Activated CD8-positive, alpha-beta T cell treated with anti-CD3 and anti-CD28 coated beads for 36 hours (primary cell): ENCODE results near the gene PHETA1. TPM values are rescaled to one million over a fixed set of nuclear protein-coding genes. Genes with fewer than 3 reads are reported as not detected.

Experiments
- ATAC-seq: fragments of 200-7000 bp; cut with Tn5 transposase; one replicate; pipeline ENCODE4 v1.10.0; 2021; ENCODE audit warnings: mild to moderate bottlenecking, moderate library complexity
- CTCF ChIA-PET: fragments of 350-600 bp; sonication (Branson Sonifier 250); formaldehyde crosslinking; loops from one replicate; lab custom pipeline; 2021; ENCODE audit warnings: antibody characterized with exemption; lab: Charles Lee
- POLR2A ChIA-PET: fragments of 350-600 bp; sonication (Branson Sonifier 250); formaldehyde crosslinking; loops from one replicate; lab custom pipeline; 2021; ENCODE audit warnings: antibody characterized with exemption; lab: Charles Lee
- DNase-seq: peaks from one replicate; pipeline ENCODE4 v3.0.0-alpha.2; 2020
- H3K27ac Mint-ChIP-seq: one replicate; pipeline ENCODE4 v1.8.0; 2021; ENCODE audit warnings: mild to moderate bottlenecking, mixed read lengths
- H3K27me3 Mint-ChIP-seq: one replicate; pipeline ENCODE4 v1.8.0; 2021; ENCODE audit warnings: mixed read lengths
- H3K36me3 Mint-ChIP-seq: one replicate; pipeline ENCODE4 v1.8.0; 2021; ENCODE audit warnings: low read depth, mixed read lengths
- H3K4me1 Mint-ChIP-seq: one replicate; pipeline ENCODE4 v1.8.0; 2021; ENCODE audit warnings: low read depth, mixed read lengths
- H3K4me3 Mint-ChIP-seq: one replicate; pipeline ENCODE4 v1.8.0; 2021; ENCODE audit warnings: mild to moderate bottlenecking, moderate library complexity, mixed read lengths
- H3K9me3 Mint-ChIP-seq: one replicate; pipeline ENCODE4 v1.8.0; 2021; ENCODE audit warnings: mixed read lengths
- intact Hi-C: fragments of 100-400 bp; cut with micrococcal nuclease; formaldehyde crosslinking; loops from one replicate; pipeline ENCODE4 v1.10.0; 2022
- total RNA-seq, 2 experiments: library from RNA; stranded (reverse); gene quantifications; one replicate each; pipeline ENCODE4 v1.2.3, GENCODE V29; 2021
- TF ChIP-seq, protein P1 (sequence below): fragments of 200-600 bp; IDR thresholded peaks from one replicate; pipeline ENCODE4 v1.8.0; 2022; ENCODE audit warnings: antibody characterized with exemption, mild to moderate bottlenecking

PHETA1 gene
- total RNA-seq, 2 experiments from 2014 or later = 1.2 to 1.7 TPM

- Mint-ChIP-seq H3K27ac (no peak overlapping the region), H3K27me3 (peaks cover 1% of the 10 kb centered on the region), H3K36me3 (no peaks in the 10 kb centered on the region), H3K9me3 (no peaks in the 10 kb centered on the region), H3K4me1 (no peaks in the 10 kb centered on the region), H3K4me3 (no peak overlapping the region)
- TF ChIP-seq, protein P1, sequence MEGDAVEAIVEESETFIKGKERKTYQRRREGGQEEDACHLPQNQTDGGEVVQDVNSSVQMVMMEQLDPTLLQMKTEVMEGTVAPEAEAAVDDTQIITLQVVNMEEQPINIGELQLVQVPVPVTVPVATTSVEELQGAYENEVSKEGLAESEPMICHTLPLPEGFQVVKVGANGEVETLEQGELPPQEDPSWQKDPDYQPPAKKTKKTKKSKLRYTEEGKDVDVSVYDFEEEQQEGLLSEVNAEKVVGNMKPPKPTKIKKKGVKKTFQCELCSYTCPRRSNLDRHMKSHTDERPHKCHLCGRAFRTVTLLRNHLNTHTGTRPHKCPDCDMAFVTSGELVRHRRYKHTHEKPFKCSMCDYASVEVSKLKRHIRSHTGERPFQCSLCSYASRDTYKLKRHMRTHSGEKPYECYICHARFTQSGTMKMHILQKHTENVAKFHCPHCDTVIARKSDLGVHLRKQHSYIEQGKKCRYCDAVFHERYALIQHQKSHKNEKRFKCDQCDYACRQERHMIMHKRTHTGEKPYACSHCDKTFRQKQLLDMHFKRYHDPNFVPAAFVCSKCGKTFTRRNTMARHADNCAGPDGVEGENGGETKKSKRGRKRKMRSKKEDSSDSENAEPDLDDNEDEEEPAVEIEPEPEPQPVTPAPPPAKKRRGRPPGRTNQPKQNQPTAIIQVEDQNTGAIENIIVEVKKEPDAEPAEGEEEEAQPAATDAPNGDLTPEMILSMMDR = no peak
- DNase-seq = no peak
- ChIA-PET CTCF (interaction anchor here (0.6 kb wide), 1 partner anchor 1516 kb away, joined by 3 read pairs; no protein-coding TSS in a partner anchor), POLR2A (no interaction called here)
- no peak for ATAC-seq
- intact Hi-C loops = no loop called here
These were observed 47.6 kb downstream of the PHETA1 start for GRCh38 chr12:111321317-111321716.

- no peaks in the 10 kb centered on the region for H3K4me1 Mint-ChIP-seq
- intact Hi-C loops = no loop called here
- TF ChIP-seq, protein P1 = no peak
- H3K4me3 Mint-ChIP-seq = no peak overlapping the region
- no peak overlapping the region for H3K27ac Mint-ChIP-seq
- DNase-seq (no peak), ATAC-seq (no peak)
- POLR2A ChIA-PET = no interaction called here
- H3K36me3 Mint-ChIP-seq = no peaks in the 10 kb centered on the region
- CTCF ChIA-PET = no interaction called here
- H3K9me3 Mint-ChIP-seq = no peaks in the 10 kb centered on the region
- H3K27me3 Mint-ChIP-seq = peaks cover 1% of the 10 kb centered on the region
These were observed 48.4 kb downstream of the PHETA1 start for GRCh38 chr12:111320258-111321050.

DNA sequence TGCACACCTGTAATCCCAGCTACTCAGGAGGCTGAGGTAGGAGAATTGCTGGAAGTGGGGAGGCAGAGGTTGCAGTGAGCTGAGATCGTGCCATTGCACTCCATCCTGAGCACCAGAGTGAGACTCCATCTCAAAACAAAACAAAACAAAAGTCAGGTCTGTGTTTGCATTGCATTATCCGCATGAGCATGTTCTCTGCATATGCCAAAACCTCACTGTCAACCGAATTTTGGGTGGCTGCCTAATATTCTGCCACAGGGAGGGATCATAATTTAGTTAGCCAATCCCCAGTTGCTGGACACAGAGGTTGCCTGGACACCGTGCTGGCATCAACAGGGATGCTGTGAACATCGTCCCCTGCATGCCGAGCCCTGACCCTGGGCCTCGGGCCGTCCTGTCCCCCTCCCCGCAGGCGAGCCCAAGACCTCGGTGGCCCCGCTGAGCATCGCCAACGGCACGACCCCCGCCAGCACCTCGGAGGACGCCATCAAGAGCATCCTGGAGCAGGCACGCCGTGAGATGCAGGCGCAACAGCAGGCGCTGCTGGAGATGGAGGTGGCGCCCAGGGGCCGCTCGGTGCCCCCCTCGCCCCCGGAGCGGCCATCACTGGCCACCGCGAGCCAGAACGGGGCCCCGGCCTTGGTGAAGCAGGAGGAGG, 49.2 kb downstream of the PHETA1 start:
- no peak for DNase-seq
- Mint-ChIP-seq H3K4me1 (no peaks in the 10 kb centered on the region), H3K4me3 (no peak overlapping the region), H3K27ac (no peak overlapping the region), H3K27me3 (peaks cover 5% of the 10 kb centered on the region), H3K9me3 (no peaks in the 10 kb centered on the region), H3K36me3 (no peaks in the 10 kb centered on the region)
- POLR2A ChIA-PET = no interaction called here
- ATAC-seq = no peak
- TF ChIP-seq, protein P1 = no peak
- CTCF ChIA-PET = no interaction called here
- intact Hi-C loops = loop anchor here (10.0 kb wide), 1 partner anchor 295 kb away; no protein-coding TSS in a partner anchor

DNA sequence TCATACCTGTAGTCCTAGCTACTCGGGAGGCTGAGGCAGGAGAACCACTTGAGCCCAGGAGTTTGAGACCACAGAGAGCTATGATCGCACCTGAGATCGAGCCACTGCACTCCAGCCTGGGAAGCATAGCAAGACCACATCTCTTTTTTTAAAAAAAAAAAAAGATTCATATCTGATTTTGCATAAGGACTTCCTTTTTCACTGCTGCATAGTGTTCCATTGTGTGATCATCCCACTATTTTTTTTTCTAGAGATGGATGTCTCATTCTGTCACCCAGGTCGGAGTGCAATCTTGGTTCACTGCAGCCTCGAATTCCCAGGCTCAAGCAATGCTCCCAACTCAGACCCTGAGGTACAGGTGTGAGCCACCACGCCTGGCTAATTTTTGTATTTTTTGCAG, 50.4 kb downstream of the PHETA1 start:
- intact Hi-C loops = loop anchor here (10.0 kb wide), 1 partner anchor 294 kb away; no protein-coding TSS in a partner anchor
- no peaks in the 10 kb centered on the region for H3K4me1 Mint-ChIP-seq
- H3K9me3 Mint-ChIP-seq = no peaks in the 10 kb centered on the region
- H3K4me3 Mint-ChIP-seq = no peak overlapping the region
- ATAC-seq = no peak
- CTCF ChIA-PET = interaction anchor here (0.6 kb wide), 1 partner anchor 344 kb away, joined by 3 read pairs; no protein-coding TSS in a partner anchor
- TF ChIP-seq, protein P1 = no peak
- no peak overlapping the region for H3K27ac Mint-ChIP-seq
- POLR2A ChIA-PET = no interaction called here
- no peaks in the 10 kb centered on the region for H3K36me3 Mint-ChIP-seq
- DNase-seq = no peak
- peaks cover 8% of the 10 kb centered on the region for H3K27me3 Mint-ChIP-seq

DNA sequence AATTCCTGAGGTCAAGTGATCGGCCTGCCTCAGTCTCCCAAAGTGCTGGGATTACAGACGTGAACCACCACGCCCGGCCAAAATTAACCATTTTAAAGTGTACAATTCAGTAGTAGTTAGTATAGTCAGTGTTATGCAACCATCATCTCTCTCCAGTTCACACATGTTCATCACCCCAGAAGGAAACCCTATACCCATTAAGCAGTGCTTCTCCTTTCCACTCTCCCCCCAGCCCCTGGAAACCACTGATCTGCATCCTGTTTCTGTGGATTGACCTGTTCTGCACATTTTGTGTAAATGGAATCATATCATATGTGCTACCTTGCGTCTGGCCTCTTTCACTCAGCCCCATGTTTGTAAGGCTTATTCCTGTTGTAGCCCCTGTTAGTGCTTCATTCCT, 52.2 kb downstream of the PHETA1 start:
- ChIA-PET POLR2A (no interaction called here), CTCF (interaction anchor here (1.2 kb wide), 1 partner anchor 293 kb away, joined by 4 read pairs; no protein-coding TSS in a partner anchor)
- no peaks in the 10 kb centered on the region for H3K4me1 Mint-ChIP-seq
- intact Hi-C loops = loop anchor here (10.0 kb wide), 1 partner anchor 292 kb away; no protein-coding TSS in a partner anchor
- H3K9me3 Mint-ChIP-seq = no peaks in the 10 kb centered on the region
- no peak for ATAC-seq
- TF ChIP-seq, protein P1 = no peak
- no peak overlapping the region for H3K27ac Mint-ChIP-seq
- DNase-seq = no peak
- H3K4me3 Mint-ChIP-seq = no peak overlapping the region
- H3K36me3 Mint-ChIP-seq = no peaks in the 10 kb centered on the region
- peaks cover 8% of the 10 kb centered on the region for H3K27me3 Mint-ChIP-seq
